Left ventricle myocardium inferior (tissue), 1 donor: Measurements from ENCODE around the gene PPP1R1B. TPM values are rescaled to one million over a fixed set of nuclear protein-coding genes. Genes with fewer than 3 reads are reported as not detected.

Experiments used
- DNase-seq: peaks from one replicate; pipeline ENCODE4 v3.0.0-alpha.2; 2020
- H3K27ac ChIP-seq: fragments of 200-600 bp; replicated peaks from 2 replicates; pipeline ENCODE4 v1.8.0; 2021
- H3K27me3 ChIP-seq: fragments of 200-600 bp; 2 replicates; pipeline ENCODE4 v1.8.0; 2021; ENCODE audit warnings: low read depth
- H3K36me3 ChIP-seq: fragments of 200-600 bp; 2 replicates; pipeline ENCODE4 v1.8.0; 2021
- H3K4me1 ChIP-seq: fragments of 200-600 bp; 2 replicates; pipeline ENCODE4 v1.8.0; 2021
- H3K4me3 ChIP-seq: fragments of 200-600 bp; 2 replicates; pipeline ENCODE4 v1.8.0; 2021; ENCODE audit warnings: mild to moderate bottlenecking, moderate library complexity
- H3K9me3 ChIP-seq: fragments of 200-600 bp; replicated peaks from 2 replicates; pipeline ENCODE4 v1.8.0; 2021
- intact Hi-C: fragments of 100-400 bp; cut with micrococcal nuclease; formaldehyde crosslinking; loops from one replicate; pipeline ENCODE4 v1.11.0; 2022
- total RNA-seq: library from RNA; stranded (reverse); fragmentation: NEBNext Ultra II Directional; extraction: Animal tissue kit (Norgen Biotek cat#: 25700); gene quantifications from one replicate; pipeline ENCODE4 v1.2.1, GENCODE V29; 2021
- TF ChIP-seq, protein P1 (sequence below): fragments of 200-600 bp; IDR thresholded peaks from 2 replicates; pipeline ENCODE4 v1.8.0; 2021; ENCODE audit warnings: antibody characterized with exemption, mild to moderate bottlenecking, borderline replicate concordance
- donor health status: DM: no; HTN: yes; CAD: no; lungs with severe emphysema.

PPP1R1B gene
- total RNA-seq, 1 donor from 2014 or later, result 0.36 TPM

DNA sequence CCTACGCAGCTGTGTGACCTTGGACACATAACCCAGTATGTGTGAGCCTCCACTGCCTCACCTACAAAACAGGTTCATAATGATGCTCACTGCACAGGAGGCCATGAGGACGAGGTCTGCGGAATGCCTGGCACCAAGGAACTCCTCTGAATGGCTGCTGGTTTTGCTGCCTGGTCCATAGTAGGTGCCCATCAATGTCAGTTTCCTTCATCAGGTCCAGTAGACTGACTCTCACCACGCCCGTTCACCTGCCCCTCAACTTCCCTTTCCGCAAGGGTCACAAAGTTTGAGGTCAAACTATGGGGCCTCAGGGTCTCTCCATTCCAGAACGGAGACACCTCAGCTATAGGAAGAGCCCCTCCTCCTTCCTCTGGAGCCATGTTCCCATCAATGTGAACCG, 50.3 kb downstream of the PPP1R1B start:
- intact Hi-C loops, result no loop called here
- peaks cover 75% of the 10 kb centered on the region for H3K4me1 ChIP-seq
- H3K27me3 ChIP-seq, result no peaks in the 10 kb centered on the region
- H3K9me3 ChIP-seq, result no peaks in the 10 kb centered on the region
- peaks cover 11% of the 10 kb centered on the region for H3K36me3 ChIP-seq
- no peak for DNase-seq
- peak overlapping the region; percentile 6 for H3K4me3 ChIP-seq
- peak overlapping the region; percentile 92 for H3K27ac ChIP-seq
- TF ChIP-seq, protein P1, sequence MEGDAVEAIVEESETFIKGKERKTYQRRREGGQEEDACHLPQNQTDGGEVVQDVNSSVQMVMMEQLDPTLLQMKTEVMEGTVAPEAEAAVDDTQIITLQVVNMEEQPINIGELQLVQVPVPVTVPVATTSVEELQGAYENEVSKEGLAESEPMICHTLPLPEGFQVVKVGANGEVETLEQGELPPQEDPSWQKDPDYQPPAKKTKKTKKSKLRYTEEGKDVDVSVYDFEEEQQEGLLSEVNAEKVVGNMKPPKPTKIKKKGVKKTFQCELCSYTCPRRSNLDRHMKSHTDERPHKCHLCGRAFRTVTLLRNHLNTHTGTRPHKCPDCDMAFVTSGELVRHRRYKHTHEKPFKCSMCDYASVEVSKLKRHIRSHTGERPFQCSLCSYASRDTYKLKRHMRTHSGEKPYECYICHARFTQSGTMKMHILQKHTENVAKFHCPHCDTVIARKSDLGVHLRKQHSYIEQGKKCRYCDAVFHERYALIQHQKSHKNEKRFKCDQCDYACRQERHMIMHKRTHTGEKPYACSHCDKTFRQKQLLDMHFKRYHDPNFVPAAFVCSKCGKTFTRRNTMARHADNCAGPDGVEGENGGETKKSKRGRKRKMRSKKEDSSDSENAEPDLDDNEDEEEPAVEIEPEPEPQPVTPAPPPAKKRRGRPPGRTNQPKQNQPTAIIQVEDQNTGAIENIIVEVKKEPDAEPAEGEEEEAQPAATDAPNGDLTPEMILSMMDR, result no peak

DNA sequence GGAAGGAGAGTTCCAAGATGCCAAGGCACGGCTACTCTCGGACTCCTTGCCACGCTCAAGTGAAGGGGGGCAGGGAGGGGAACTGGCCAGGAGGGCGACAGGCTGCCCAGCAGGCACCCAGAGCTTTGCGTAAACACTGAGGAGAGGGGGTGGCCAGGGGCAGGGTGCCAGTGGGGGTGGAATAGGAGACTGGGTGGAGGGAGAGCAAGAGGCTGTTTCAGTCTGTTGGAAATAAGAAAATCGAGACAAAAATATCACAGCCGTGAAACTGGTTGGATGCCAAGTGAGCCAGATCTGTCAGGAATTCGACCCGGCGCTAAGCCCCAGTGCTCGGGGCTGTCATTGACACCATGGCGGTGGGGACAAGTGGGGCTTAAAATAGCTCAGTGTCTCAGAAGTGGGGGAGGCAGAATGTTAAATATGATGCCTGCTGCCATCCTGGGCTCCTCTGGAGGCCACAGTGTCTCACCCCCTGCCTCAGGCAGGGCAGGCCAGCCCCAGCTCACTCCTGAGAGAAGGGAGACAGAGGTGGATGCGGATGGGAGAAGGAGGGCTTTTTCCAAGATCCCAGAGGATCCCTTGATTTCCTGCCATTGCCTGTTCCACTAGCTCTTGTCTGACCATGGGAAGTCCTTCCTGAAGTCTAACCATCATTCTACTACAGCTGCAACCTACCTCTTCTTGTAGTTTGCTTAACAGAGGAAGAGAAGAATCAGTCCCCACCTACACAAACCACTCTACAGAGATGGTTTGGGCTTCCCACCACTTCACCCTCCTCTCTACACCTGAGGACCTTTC, 51.0 kb downstream of the PPP1R1B start:
- Histone ChIP-seq H3K9me3 (no peaks in the 10 kb centered on the region), H3K27me3 (no peaks in the 10 kb centered on the region), H3K27ac (peak overlapping the region; percentile 92), H3K36me3 (peaks cover 11% of the 10 kb centered on the region), H3K4me1 (peaks cover 69% of the 10 kb centered on the region), H3K4me3 (peak overlapping the region; percentile 6)
- DNase-seq, result peak; percentile 66
- intact Hi-C loops, result no loop called here
- TF ChIP-seq, protein P1, result no peak

DNA sequence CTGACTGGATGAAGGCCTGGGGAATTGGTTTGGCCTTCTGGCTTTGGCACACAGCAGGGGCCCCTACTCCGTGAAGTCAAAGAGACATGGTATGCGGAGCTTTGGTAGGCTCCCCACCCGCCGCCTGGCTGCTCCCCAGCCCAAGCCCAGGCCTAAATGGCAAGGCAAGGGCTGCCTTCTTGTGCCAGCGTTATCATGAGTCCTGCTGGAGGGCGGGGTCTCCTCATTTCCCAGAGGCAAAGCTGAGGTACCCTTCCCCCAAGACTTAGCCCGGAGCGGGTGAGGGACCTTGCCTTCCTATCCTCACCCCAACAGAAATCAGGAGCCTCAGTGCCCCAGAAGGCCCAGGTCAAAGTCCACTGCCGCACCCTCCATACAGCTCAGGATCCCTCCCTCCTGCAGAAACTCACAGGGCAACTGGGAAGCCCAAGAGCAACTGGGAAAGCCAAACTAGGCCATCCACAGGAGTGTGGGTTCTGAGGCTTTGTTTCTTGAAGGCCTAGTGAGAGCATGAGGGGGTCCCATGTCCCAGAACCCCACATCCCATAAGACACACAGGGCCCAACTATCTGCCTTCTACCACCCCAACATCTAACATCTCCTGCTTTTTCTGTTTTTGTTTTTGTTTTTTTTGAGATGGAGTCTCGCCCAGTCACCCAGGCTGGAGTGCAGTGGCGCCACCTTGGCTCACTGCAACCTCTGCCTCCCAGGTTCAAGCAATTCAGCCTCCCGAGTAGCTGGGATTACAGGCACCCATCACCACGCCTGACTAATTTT, 51.8 kb downstream of the PPP1R1B start:
- TF ChIP-seq, protein P1, result no peak
- no peaks in the 10 kb centered on the region for H3K9me3 ChIP-seq
- H3K4me1 ChIP-seq, result peaks cover 65% of the 10 kb centered on the region
- no peak overlapping the region for H3K4me3 ChIP-seq
- H3K27me3 ChIP-seq, result no peaks in the 10 kb centered on the region
- intact Hi-C loops, result no loop called here
- peak overlapping the region; percentile 92 for H3K27ac ChIP-seq
- DNase-seq, result no peak
- peaks cover 15% of the 10 kb centered on the region for H3K36me3 ChIP-seq

DNA sequence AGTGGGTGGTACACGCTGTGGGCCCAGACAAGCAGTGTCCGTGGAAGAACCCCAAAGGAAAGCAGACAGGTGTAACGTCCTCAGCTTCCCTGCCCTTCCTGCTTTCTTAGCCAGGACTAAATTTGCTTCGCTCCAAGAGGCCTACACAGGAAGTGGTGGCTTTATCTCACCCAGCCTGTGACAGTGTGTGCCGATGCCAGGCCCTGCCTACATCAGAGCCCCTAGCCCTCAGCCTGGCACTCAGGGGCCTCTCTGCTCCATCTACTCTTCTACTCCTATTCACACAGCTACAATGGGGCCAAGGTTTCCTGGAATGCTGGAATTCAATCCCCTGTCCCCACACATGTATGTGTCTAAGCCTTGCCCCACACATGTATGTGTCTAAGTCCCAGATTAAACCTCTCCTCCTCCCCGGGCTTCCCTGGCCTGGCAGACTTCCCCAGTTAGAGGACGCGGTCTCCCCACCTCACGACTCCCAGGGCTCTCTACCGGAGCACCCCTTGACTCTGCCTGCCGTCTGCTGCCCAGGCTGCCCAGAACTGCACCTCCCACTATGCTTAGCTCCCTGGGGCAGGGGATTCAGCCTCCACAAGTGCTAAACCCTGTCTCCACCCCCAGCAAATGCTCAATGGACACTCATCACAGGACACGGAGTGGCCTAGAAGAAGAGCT, 52.9 kb downstream of the PPP1R1B start:
- H3K36me3 ChIP-seq, result peaks cover 24% of the 10 kb centered on the region
- no peaks in the 10 kb centered on the region for H3K27me3 ChIP-seq
- H3K4me1 ChIP-seq, result peaks cover 60% of the 10 kb centered on the region

More for the DNA sequence above, 52.9 kb downstream of the PPP1R1B start:
- no peaks in the 10 kb centered on the region for H3K9me3 ChIP-seq
- intact Hi-C loops, result no loop called here
- H3K4me3 ChIP-seq, result no peak overlapping the region
- peak; percentile 48 for DNase-seq
- TF ChIP-seq, protein P1, result no peak
- H3K27ac ChIP-seq, result peak overlapping the region; percentile 92
